ENCODE measurements around the gene AIPL1.

Gene AIPL1

DNA sequence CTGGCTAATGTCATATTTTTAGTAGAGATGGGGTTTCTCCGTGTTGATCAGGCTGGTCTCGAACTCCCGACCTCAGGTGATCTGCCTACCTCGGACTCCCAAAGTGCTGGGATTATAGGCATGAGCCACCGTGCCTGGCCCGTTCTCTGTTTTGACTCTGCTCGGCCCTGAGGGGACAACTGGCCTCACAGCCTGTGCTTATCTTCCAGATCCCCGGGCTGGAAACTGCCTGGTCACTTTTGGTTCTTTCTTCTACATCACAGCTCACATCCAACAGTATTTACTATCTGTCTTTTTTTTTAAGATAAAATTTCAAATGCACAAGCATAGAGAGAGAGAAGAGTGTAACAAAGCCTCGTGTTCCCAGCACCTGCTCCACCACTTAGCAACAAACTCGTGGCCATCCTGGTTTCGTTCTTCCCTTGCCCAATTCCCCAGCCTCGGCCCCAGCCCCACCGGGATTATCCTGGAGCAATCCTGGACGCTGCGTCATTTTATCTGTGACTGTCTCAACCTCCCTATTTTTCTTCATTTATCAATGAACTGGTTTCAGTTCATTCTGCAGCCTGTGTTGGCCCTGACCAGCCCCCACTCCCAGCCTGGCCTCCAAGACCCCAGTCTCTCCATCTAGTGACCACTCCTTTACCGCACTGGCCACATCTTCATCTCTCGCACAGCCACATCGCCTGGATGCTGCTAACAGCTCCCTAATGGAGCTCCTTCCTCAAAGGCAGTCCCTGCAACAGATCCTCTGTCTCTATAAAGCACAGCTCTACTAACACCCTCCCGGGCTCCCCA lies 30.5 kb upstream of the AIPL1 start:
- no peak for DNase-seq

DNA sequence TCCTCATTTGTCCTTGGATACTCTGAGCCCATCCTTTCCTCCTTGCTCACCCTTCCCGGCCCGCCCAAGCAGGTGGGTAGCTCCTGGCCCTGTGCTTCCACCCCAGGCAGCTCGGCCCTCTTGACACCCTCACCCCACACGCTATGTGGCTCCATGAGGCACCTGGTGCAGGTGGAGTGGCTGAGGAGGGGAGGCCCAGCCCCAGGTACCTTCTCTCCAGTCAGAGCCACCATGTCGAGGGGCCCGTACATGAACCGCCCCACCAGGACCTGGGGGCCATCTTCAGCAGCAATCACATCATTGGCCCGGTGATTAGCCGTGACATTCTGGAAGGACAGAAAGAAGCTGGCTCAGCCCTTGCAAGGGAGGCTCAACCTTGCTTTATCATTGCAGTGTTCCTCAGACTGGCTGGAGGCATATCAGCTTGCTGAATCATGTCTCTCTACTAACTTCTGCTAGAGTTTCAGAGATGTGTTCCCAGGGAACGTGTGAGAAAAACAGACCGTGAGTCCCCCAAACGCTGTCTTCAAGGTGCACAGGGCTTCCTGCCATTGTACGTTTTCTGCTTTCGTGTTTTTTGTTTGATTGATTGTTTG lies 29.6 kb upstream of the AIPL1 start:
- no peak for DNase-seq

DNA sequence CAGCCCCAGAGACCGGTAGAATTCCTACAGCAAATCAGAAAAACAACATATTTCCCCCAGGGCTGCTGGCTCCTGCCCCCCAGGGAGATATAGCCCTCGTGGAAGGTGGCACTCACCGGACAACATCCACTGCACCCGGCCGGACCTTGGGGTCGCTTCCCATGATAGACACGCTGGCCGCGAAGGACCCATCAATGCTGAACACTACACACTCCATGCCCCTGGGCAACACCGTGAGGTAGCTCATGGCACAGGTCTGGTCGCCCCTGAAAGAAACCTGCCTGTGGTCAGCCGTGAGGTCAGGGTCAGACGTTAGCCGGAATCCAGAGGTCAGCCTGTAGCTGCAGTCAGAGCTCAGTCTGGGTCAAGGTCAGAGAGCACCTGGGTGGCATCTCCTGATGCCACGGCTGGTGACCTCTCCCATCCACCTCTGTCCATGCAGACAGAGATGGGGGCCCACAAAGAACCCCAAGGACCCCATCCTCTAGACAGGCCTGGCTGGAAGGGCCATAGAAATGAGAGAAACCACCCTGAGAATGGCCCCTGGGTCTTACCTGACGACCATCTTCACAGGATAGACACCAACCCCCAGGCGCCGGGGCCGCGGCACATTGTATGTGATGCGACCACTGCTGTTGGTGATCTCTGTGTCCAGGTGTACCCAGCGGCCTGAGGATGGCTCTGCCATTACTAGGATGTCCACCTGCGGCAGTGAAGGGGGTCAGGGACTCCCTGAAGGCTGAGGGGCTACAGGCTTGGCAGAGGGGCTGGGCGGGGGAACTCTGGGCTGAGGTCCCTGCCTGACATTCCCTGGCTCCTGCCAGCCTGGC lies 28.9 kb upstream of the AIPL1 start:
- no peak for DNase-seq

DNA sequence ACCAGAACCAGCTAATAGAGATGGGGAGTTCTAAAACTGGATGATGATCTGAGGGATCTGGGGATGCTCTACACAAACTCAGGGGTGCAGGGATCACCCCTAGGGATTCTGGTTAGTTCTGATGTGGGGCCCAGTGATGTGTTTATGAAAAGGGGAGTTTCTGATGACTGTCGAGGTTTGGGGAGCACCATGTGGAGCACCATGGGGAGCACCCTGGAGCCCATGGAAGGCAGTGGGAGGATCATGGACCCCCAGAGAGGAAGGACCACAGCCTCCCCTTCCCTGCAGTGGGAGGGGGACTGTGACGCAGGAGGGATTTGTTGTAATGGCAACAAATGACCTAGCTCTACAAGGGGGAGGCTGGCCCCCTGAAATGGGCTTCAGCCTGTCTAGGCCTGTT lies 27.8 kb upstream of the AIPL1 start:
- no peak for DNase-seq

DNA sequence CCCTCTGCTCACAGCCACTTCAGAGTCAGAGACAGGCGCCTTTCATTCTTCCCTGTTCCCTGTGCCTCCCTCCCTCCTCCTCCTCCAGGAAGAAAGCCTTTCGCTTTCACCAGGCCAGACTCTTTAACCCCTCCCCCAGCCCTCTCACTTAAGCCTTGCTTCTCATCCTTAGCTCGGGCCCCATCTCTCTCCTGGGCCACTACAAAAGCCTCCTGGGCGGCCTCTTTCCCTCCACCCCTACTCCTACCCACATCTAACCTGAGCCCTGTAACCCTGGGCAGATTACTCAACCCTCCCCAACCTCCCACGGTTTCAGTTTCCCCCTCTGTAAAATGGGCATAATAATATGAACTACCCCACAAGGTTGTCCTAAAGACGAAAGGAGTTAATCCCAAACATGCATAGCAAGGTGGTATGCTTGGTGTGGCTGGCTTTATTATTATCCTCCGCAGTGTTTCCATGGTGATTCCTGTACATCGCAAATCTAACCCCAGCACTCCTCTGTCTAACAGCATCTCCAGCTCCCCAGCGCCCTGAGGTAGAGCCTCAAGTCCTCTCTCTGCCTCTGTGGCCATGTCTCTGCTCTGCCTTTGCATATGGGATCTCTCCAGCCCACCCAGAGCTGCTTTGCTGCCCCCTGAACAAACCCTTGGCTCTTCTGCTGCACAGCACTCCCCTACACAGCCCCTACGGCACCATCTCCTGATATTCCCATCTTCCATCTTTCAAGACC lies 27.0 kb upstream of the AIPL1 start:
- DNase-seq, result no peak

DNA sequence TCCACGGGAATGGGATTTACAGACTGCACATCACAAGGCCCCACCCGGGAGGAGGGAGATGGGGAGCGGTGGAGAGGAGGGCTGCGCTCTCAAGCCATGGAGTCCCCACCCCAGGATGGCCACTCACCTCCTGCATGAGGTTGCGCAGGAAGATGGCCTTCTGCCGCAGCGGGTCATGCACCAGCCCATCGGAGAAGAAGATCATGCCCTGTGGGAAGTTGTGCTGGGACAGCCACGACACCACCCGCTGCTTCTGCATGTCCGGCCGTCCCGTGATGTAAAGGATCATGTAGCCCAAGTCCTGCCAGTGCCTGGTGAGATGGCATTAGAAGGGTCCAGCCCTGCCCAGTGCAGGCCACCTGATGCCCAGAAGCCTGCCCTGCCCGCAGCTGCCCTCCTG lies 26.3 kb upstream of the AIPL1 start:
- no peak for DNase-seq

DNA sequence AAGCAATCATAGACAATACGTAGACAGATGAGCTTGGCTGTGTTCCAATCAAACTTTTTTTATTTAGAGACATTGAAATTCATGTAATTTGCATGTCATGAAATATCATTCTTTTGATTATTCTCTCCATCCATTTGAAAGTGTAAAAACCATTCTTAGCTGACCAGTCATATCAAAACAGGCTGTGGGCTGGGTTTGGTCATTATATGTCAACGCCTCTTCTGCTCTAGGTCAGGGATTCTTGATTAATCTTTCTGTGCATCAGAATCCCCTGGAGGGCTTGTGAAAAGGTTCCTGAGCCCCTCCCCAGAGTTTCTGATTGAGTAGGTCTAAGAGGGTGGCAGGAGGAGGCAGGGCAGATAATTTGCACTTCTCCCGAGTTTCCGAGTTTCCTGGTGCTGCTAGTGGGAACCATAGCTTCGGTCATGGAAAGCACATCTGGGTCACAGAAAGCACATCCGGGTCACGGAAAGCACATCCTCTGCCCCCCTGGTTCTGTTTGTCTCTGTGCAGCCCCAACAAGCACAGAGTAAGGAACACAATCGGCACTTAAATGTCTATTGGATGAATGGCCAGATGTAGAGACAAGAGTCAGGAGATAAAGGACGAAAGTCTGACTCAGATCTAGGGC lies 25.7 kb upstream of the AIPL1 start:
- no peak for DNase-seq

DNA sequence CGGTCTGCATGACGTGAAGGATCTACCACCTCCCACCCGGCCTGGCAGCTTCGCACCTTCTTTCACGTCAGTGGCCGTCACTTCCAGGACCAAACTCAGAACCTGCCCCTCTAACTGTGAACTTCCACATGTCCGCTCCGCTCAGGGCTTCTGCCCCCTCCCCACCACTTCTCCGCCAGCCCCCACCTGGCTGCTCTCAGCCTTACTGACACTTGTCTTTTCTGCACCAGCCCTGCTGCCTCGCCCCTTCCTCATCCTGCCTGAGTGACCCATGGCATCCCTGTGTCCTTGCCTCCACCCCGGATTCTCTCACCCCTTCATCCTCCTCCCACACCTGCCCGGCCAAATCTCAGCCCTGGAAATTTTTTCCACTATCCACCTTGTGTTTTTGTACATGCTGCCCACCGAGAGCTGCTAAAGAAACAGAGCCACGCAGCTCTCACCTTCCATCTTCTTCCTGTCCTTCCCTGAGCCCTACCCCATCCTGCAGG lies 23.6 kb upstream of the AIPL1 start:
- no peak for DNase-seq

DNA sequence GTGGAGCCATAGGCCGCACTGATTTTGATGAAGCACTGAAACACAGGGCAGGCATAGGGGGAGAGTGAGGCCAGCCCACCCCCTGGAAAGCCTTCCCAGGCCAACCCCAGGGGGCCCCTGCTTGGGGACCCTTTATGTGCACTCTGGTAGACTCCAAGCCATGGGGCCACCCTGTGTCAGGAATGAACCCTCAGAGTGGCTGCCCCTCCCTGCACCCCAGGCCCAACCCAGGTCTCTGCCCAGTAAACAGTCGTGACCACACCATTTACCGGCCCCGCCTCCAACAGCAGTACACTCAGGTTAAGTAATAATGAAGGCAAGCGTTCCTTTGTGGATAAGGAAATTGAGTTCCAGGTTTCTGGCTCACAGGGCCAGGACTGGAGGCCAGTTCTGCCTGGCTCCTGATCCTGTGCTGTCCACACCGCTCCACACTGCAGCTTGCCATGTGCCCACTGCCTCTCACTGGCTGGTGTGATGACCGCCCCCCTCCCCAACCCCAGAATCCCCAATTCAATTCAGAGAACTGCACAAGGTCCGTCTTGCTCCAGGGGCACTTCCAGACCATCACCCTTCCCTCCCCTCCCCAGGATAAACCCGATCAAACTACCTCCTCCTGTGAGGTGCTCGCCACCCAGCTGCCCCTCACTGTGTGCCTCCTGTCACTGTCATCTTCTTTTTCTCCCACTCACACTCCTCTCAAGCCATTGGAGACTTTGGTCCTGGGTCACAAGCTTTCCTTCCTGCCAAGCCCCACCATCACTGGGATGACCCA lies 23.0 kb upstream of the AIPL1 start:
- no peak for DNase-seq

DNA sequence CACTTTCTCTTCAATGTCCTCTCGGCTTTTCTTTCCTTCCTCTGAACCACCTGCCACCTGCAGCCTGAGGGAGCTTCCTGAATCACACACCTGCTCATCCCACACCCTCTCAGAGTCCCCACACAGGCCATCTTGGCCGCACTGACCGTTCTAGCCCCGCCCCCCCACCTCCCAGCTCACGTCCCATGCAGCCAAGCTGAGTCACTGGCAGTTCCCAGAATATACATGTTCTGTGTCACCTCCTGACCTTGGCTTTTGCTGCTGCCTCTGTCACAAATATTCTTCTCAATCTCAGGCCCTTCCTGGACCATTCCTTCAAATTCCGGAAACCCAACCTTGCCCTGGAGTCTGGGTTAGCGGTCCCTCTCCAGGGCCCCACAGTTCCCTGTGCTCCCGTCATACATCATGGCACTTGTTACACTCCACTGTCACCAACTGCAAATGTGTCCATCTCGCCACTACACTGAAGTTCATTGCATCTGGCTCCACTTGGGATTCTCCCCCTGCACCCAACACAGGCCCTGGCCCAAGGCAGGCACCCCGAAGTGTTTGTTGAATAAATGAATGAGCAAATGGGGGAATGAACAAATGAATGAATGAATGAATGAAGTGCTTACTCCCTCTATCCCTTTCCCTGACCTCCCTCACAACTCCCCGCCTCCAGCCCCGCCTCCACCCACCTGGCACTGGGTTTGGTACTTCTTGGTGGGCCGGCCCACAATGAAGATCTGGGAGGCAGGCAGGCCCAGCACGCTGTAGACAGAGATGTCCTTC lies 22.2 kb upstream of the AIPL1 start:
- DNase-seq, result peak; percentile 46

DNA sequence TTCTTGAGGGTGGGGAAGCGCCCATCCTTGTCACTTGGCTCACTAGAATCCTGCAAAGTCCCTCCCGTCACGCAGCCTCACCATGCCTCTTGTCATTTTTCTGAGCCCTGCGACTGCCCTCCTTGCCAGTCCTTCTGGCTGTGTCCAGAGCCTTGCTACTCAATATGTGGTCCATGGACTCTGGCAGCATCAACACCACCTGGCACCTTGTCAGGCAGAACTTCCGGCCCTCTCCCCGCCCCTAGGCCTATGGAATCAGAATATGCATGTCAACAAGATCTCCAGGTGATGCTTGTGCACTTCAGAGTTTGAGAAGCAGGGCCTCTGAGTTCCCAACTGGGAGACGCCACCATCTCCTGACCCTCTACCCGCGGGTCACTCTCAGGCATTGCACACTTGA lies 21.4 kb upstream of the AIPL1 start:
- DNase-seq, result no peak

DNA sequence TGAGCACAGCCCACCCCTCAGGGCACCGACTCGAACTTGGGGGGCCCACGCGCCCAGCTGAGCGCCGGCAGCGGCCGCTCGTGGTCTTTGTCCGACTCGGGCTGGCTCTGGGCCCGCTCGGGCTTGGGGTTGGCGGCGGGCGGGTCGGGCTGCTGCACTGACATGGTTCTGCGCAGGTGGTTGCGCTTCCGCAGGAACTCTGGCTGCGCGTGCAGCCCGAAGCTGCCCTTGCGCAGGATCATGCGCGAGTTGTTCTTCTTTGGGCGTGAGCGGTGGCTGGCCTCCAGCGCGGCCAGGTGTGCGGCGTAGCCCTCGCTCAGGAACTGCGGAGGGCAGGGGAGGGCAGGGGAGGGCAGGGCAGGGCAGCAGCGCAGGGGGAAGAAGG lies 20.4 kb upstream of the AIPL1 start:
- no peak for DNase-seq

DNA sequence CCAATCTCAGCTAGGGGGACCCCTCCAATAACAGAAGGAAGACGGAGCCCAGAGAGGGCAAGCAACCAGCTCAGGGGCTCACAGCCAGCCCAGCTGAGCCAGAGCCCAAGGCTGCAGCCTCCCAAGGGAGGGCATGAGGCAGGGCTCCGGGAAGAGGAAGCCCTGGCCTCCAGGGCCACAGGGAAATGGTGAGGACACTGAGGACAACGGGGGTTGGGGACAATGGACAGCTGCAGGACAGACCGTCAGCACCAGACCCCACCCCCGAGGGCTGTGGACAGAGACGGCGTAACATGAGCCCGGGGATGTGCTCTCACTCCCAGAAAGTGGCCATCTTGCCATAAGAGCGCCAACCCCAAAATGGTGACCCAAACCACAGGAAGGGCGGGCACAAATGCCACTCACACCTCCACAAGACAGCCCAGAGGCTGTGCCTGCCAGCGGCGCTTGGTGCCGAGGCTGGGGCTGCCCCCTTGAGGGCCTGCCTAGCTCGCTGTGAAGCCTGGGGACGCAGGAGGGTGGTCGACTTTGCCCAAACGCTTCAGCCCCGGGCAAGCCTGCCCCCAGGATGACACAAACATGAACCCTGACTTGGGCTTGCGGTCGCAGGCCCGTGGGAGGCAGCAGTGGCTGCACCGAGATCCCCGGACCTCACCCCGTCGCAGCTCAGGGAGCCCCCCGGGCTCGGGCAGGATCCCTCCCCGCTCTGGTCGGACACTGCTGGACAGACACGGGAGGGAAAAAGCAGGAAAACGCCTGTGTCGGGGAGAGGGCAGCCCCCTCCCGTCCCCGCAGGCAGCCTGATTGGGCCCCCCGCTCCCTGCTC lies 19.8 kb upstream of the AIPL1 start:
- DNase-seq, result no peak

DNA sequence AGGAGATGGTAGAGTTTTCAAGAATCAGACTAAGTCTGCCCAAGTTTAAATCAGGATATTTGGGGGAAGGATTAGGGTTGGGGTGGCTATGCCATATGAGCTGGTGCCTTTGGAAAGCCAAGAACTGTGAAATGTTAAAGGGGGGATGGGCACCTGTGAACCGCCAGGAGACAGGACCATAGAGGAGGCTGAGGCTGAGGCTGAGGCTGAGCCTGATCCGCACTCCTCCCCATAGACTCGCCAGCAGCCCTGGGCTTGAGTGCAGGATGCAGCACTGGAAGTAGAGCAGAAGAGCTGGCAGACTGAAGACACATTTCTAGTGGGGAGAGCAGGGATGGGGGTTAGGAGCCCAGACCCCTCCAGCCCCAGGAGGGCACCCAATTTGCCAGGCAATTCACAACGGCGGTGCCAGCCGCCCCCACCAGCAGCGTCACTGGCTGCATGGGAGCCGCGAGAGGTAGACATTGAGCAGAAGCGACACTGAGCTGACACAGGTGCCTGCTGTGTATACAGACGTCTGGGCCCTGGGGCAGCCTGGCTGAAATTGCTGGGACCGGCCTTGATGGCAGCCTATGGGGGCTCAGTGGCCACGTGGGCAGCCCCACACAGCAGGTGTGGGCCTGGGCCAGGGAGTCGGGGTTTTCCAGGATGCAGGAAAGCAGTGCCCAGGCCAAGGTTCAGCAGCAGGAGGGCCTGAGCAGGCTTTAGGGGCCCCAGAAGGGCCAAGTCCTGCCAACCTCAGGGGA lies 18.5 kb upstream of the AIPL1 start:
- DNase-seq, result no peak

DNA sequence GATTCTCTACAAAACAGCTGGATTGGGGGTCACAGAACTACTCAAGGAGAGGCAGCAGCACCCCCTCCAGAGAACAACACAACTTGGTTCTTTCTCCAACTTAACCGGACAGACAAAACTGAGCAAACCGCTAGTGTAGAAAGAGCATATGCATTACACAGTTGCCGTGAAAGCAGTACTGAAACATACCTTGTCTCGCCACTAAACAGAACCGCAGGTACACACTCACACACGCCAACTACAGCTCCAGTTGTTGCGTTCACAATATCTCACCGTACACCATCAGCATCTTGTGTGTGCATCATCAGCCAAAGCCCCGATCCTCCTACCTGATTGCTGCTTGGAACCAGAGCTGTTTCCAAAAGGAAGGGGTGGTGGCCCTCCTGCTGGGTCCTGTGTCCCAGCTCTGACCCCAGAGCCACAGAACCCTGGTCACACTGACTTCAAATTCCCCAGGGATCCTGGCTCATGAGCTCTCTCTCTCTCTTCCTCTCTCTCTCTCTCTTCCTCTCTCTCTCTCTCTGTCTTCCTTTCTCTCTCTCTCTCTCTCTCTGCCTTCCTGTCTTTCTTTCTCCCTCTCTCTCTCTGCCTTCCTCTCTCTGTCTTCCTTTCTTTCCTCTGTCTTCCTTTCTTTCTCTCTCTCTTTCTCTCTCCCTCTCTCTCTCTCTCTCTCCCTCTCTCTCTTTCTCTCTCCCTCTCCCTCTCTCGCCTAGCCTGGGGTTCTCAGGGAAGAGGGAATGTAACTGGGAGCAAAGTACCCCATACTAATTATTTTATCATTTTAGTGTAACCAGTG lies 17.7 kb upstream of the AIPL1 start:
- DNase-seq, result no peak

DNA sequence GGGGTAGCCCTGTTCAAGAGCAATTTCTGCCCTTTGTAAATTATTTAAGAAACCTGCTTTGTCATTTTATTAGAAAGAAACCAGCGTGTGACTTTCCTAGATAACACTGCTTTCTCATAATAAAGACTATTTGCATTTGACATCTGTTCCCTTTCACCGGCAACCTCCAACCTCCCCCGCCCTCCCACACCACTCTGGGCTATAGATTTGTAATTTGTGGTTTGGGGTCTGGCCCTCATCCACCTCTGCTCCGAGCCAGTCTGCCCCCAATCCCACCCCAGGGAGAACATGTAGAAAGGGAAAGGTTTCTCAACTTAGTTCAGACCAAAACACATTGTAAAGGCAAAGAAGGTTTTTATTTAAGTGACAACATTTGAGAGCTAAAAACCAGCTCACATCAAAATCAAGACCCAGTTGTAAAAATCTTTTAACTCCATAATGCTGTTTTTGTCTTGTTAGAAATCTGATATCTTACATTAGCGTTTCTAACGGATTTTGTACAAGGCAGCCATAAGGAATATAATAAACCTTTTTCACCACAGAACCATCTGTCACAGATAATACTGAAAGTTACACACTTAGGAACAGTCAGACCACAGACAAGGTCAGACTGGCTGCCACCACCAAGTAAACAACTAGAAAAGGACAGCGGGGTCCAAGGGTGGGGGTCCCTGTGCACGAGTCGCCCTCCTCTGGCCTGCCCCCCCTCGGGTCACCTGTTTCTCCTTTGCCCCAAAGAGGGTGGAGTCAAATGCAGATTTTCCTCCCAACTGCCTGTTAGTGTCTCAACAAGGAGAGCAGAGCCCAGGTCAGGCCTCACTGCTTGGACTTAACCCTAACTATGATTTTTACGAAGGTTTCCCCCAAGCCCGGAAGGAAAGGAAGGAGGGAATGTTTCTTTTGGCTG lies 16.3 kb upstream of the AIPL1 start:
- no peak for DNase-seq

DNA sequence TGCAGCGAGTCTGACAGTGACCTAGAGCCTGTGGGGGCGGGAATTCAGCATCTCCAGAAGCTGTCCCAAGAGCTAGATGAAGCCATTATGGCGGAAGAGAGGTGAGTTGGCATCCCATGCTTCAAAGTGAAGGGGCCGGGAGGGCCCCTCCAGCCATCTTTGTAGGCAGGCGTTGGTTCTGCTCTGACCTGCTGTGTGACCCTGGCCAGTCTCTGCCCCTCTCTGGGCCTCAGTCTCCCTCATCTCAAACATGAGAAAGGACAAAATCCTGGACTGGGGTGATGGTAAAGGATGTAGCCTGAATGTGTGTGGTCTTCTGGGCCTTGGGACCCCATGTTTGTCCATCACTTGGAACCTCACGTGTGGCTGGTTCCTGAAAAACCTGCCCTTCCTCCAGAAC lies 14.4 kb upstream of the AIPL1 start:
- no peak for DNase-seq

Measured in fibroblast of skin of right biceps (primary cell).